Mucosa of descending colon (tissue), 3 donors: ENCODE data around the gene NPC1L1. TPM values are rescaled to one million over a fixed set of nuclear protein-coding genes. Genes with fewer than 3 reads are reported as not detected.
"Not testable (repeated sequence)": the region's sequence is repeated elsewhere in the genome, so short reads cannot be mapped to it uniquely, and the experiment has no call there.

Source experiments
- ATAC-seq: fragments of 200-7000 bp; cut with Tn5 transposase; one replicate; pipeline ENCODE4 v1.9.1; 2020; ENCODE audit warnings: mild to moderate bottlenecking, moderate library complexity
- DNase-seq, 3 donors: peaks; one replicate each; pipeline ENCODE4 v3.0.0-alpha.2; 2020
- H3K36me3 ChIP-seq: fragments of 200-600 bp; one replicate; pipeline ENCODE4 v1.8.0; 2021; ENCODE audit warnings: low read depth, mild to moderate bottlenecking
- H3K4me1 ChIP-seq: fragments of 200-600 bp; one replicate; pipeline ENCODE4 v1.8.0; 2021; ENCODE audit warnings: low read depth, mild to moderate bottlenecking
- H3K4me3 ChIP-seq: fragments of 200-600 bp; one replicate; pipeline ENCODE4 v1.8.0; 2021; ENCODE audit warnings: mild to moderate bottlenecking
- H3K9me3 ChIP-seq: fragments of 200-600 bp; one replicate; pipeline ENCODE4 v1.8.0; 2021; ENCODE audit warnings: mild to moderate bottlenecking
- intact Hi-C, 2 donors: fragments of 100-400 bp; cut with DNase I in 1 of 2; cut with micrococcal nuclease in 1 of 2; formaldehyde crosslinking; loops; one replicate each; pipeline versions ENCODE4 v1.11.0 to v1.11.1; 2022; cut with DNase I, micrococcal nuclease
- total RNA-seq, 3 donors: library from RNA; stranded (reverse); fragmentation: NEBNext Ultra II Directional in 2 of 3; extraction: Animal tissue kit (Norgen Biotek cat#: 25700) in 2 of 3; gene quantifications; one replicate each; pipeline versions ENCODE4 v1.2.1 to v1.2.4, GENCODE V29; 2021 to 2023
- TF ChIP-seq, protein P1 (sequence below): fragments of 200-600 bp; IDR thresholded peaks from one replicate; pipeline ENCODE4 v1.8.0; 2022; ENCODE audit warnings: antibody characterized with exemption, mild to moderate bottlenecking
- donor health status: DM: no; HTN: no; CAD: no; lungs with moderate emphysema.
- donor health status: DM: no; HTN: no; CAD: no.
- donor health status: DM: no; HTN: yes; CAD: no.

Gene NPC1L1
- total RNA-seq, 3 donors from 2014 or later = 0.12 to 0.82 TPM; not detected in 1

DNA sequence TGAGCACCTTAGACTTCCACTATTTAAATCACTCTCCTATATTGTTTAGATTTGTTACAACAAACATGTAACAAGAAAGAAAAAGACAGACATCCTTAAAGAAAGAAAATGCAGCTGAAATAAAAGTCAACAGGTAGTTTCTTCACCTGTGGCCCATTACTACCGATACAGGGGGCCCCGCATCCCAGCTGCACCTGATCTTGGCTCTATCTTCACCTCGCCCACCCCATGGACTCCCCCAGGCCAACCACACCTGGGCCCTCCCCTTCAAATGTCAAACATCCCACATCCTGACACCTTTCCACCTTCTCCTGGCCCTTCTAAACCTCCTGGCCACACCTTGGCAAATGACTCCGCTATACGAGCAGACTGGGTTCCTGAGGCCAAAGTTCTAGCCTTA is 25.6 kb upstream of the NPC1L1 start:
- TF ChIP-seq, protein P1, sequence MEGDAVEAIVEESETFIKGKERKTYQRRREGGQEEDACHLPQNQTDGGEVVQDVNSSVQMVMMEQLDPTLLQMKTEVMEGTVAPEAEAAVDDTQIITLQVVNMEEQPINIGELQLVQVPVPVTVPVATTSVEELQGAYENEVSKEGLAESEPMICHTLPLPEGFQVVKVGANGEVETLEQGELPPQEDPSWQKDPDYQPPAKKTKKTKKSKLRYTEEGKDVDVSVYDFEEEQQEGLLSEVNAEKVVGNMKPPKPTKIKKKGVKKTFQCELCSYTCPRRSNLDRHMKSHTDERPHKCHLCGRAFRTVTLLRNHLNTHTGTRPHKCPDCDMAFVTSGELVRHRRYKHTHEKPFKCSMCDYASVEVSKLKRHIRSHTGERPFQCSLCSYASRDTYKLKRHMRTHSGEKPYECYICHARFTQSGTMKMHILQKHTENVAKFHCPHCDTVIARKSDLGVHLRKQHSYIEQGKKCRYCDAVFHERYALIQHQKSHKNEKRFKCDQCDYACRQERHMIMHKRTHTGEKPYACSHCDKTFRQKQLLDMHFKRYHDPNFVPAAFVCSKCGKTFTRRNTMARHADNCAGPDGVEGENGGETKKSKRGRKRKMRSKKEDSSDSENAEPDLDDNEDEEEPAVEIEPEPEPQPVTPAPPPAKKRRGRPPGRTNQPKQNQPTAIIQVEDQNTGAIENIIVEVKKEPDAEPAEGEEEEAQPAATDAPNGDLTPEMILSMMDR = no peak
- ATAC-seq (no peak), DNase-seq (no peak)
- H3K4me3 ChIP-seq = no peak overlapping the region
- intact Hi-C loops = loop anchor here in 1 of 2 donors (10.0 kb wide), 1 partner anchor 322 kb away; no protein-coding TSS in a partner anchor
- peaks cover 3% of the 10 kb centered on the region for H3K36me3 ChIP-seq
- H3K9me3 ChIP-seq = no peaks in the 10 kb centered on the region
- H3K4me1 ChIP-seq = peaks cover 8% of the 10 kb centered on the region

- Histone ChIP-seq H3K4me1 (peaks cover 10% of the 10 kb centered on the region), H3K4me3 (no peak overlapping the region), H3K36me3 (peaks cover 3% of the 10 kb centered on the region), H3K9me3 (no peaks in the 10 kb centered on the region)
- DNase-seq = no peak
- TF ChIP-seq, protein P1 = no peak
- intact Hi-C loops = loop anchor here in 1 of 2 donors (10.0 kb wide), 1 partner anchor 321 kb away; no protein-coding TSS in a partner anchor
- ATAC-seq = peak; percentile 18
These were observed 24.8 kb upstream of the NPC1L1 start for GRCh38 chr7:44565795-44566559.

DNA sequence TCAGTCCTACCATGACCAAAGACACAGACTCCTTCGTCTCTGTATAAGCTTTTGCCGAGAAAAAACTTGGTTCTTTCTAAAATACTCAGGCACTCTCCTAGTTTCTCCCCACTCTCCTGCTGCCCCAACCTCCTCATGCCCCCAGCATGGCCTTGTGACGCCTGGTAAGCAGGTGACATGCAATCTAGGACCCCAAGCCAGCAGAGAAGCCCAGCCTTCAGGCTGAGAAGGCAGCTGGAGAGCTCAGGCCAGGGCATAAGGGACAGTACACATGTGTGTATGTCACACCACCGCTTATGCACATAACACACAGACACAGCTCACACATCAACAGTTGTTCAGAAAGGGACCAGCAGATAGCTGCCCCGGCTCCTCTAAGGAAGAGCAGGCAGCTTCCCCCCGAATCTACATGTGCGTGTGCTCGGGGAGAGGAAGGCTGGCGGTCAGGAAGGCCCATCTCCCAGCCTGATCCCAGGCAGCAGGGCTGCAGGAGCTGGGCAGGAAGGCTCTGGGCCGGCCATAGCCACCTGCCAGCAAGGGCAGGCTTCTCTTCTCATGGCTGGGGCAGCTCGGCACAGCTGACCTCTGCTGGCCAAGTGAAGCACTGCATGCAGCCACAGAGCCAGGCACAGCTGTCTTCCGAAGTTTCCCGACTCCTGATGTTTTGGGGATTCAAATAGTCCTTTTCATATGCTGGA is 24.1 kb upstream of the NPC1L1 start:
- no peaks in the 10 kb centered on the region for H3K36me3 ChIP-seq
- intact Hi-C loops = loop anchor here in 1 of 2 donors (10.0 kb wide), 1 partner anchor 320 kb away; no protein-coding TSS in a partner anchor
- DNase-seq (peak; percentile 75 to 86 (median 80)), ATAC-seq (peak; percentile 88)
- no peak overlapping the region for H3K4me3 ChIP-seq
- TF ChIP-seq, protein P1 = peak; percentile 97
- H3K4me1 ChIP-seq = peaks cover 10% of the 10 kb centered on the region
- no peaks in the 10 kb centered on the region for H3K9me3 ChIP-seq

GRCh38 chr7:44564606-44565005 is 23.5 kb upstream of the NPC1L1 start:
- Histone ChIP-seq H3K4me1 (peaks cover 10% of the 10 kb centered on the region), H3K4me3 (no peak overlapping the region), H3K9me3 (no peaks in the 10 kb centered on the region), H3K36me3 (no peaks in the 10 kb centered on the region)
- intact Hi-C loops = loop anchor here in 1 of 2 donors (10.0 kb wide), 1 partner anchor 320 kb away; no protein-coding TSS in a partner anchor
- no peak for ATAC-seq
- TF ChIP-seq, protein P1 = no peak
- DNase-seq = no peak

- Histone ChIP-seq H3K36me3 (no peaks in the 10 kb centered on the region), H3K4me1 (peaks cover 10% of the 10 kb centered on the region), H3K9me3 (no peaks in the 10 kb centered on the region), H3K4me3 (no peak overlapping the region)
- intact Hi-C loops = loop anchor here in 1 of 2 donors (10.0 kb wide), 1 partner anchor 318 kb away; no protein-coding TSS in a partner anchor
- DNase-seq (no peak), ATAC-seq (no peak)
- TF ChIP-seq, protein P1 = no peak
These were observed 22.1 kb upstream of the NPC1L1 start for GRCh38 chr7:44563171-44563679.

GRCh38 chr7:44562622-44562962 is 21.5 kb upstream of the NPC1L1 start:
- not testable (repeated sequence) for H3K9me3 ChIP-seq, ATAC-seq, H3K36me3 ChIP-seq, H3K4me3 ChIP-seq, H3K4me1 ChIP-seq, DNase-seq
- intact Hi-C loops = loop anchor here in 1 of 2 donors (10.0 kb wide), 1 partner anchor 318 kb away; no protein-coding TSS in a partner anchor
